ENCODE measurements around the gene MAPKBP1.
"Not testable (repeated sequence)": the region's sequence is repeated elsewhere in the genome, so short reads cannot be mapped to it uniquely, and the experiment has no call there.

Gene MAPKBP1, protein sequence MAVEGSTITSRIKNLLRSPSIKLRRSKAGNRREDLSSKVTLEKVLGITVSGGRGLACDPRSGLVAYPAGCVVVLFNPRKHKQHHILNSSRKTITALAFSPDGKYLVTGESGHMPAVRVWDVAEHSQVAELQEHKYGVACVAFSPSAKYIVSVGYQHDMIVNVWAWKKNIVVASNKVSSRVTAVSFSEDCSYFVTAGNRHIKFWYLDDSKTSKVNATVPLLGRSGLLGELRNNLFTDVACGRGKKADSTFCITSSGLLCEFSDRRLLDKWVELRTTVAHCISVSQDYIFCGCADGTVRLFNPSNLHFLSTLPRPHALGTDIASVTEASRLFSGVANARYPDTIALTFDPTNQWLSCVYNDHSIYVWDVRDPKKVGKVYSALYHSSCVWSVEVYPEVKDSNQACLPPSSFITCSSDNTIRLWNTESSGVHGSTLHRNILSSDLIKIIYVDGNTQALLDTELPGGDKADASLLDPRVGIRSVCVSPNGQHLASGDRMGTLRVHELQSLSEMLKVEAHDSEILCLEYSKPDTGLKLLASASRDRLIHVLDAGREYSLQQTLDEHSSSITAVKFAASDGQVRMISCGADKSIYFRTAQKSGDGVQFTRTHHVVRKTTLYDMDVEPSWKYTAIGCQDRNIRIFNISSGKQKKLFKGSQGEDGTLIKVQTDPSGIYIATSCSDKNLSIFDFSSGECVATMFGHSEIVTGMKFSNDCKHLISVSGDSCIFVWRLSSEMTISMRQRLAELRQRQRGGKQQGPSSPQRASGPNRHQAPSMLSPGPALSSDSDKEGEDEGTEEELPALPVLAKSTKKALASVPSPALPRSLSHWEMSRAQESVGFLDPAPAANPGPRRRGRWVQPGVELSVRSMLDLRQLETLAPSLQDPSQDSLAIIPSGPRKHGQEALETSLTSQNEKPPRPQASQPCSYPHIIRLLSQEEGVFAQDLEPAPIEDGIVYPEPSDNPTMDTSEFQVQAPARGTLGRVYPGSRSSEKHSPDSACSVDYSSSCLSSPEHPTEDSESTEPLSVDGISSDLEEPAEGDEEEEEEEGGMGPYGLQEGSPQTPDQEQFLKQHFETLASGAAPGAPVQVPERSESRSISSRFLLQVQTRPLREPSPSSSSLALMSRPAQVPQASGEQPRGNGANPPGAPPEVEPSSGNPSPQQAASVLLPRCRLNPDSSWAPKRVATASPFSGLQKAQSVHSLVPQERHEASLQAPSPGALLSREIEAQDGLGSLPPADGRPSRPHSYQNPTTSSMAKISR (N-terminal part only)

DNA sequence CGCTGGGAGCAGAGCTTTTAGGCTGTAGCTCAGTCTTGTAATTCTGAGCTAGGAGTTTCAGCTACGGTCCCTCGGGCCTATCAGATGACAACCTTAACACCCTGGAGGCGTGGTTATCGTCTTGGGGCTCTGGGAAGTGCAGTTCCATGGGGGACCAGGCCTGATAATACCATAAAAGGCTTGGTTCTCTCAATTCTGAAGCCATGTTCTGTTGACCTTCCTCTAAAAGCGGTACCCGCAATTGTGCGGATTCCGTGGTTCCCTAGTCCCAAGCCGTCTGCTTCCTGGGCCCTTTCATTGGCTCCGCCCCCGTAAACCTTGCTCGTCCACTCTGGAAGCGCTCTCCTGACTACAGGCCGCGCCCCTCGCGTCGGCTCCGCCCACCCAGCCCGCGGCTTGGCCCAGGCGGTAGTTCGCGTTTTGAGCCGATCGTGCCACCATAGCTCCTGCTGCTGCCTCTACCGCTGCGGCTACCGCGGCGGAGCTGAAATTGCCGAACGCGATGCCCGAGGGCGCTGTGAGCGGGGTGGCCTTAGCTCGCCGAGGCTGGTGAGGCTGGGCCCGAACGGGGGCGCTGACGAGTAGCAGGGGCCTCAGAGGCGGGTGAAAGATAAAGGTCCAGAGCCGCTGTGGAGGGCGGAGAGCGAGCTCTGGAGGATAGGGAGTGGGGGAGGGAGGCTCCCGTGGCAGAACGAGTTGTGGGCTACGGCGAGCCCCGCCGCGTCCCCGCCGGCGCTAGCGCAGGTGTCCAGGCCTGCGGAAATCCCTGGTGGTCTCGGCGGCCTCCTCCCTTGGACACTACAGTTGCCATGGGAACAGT is at the start of gene MAPKBP1:
TSS of gene MAPKBP1 (plus strand) at position 423 of the 820 bp plus-strand sequence. CDS start 792 bp downstream, outside the sequence.
- FAIRE-seq (peak; percentile 91), DNase-seq (ENCODE audit: low spot score) (peak; percentile 98)

DNA sequence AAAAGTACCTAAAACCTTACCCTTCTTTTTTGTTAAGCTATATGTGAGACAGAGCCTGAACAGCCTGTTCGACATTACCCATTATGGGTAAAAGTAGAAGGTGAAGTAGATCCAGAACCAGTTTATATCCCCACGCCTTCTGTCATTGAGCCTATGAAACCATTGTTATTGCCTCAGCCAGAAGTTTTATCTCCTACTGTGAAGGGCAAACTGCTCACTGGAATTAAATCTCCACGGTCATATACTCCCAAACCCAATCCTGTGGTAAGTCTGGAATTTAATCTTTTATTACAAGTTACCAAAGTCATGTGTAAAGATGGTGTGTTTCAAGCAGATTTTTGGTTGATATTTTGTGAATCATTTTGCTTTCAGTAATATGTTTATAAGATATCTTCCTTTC is 47.1 kb upstream of the MAPKBP1 start:
- FAIRE-seq (no peak), DNase-seq (ENCODE audit: low spot score) (no peak)

DNA sequence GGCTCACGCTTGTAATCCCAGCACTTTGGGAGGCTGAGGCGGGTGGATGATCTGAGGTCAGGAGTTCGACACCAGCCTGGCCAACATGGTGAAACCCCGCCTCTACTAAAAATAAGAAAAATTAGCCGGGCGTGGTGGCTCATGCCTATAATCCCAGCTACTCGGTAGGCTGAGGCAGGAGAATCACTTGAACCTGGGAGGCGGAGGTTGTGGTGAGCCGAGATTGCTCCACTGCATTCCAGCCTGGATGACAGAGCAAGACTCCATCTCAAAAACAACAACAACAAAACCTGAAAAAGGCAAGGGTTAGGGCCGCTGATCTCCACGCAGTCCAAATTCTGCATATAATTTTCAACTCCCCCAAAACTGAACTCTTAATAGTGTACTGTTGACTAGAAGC is 46.2 kb upstream of the MAPKBP1 start:
- not testable (repeated sequence) for DNase-seq (ENCODE audit: low spot score); FAIRE-seq

DNA sequence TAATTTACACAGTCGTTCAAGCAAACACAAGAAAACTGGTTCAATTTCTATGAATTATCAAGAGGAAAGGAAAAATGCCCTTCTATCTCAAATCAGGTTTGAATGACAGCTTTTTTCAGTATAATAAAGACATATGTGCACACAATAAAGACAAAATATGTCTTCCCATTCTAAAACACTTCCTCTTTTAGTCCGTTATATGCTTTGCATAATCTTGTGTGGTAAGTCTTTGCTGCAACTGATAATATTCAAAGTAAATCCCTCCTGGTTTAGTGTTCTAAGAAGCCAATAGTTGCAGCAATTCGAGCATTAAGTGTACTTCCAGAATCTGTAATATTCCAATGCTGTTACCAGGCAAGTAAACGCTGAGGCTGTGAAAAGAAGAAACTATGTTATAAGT is 43.7 kb upstream of the MAPKBP1 start:
- FAIRE-seq (no peak), DNase-seq (ENCODE audit: low spot score) (no peak)

DNA sequence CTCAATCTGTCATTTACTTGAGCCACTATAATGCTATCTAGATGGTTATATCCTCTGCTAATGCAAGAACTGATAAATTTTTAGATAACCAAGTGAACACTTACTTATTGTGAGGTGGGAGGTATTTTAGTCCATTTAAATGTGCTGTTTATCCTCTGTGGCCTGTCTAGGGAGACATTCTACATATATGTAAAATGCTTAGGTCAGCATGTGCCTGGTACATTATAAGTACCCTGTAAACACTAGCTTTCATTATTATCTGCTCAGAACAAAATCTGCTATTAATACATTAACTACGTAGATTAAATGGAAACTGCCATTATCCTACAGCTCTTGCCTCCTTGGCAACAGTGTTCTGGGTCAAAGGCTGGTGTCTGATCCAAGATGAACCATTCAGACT is 41.8 kb upstream of the MAPKBP1 start:
- no peak for DNase-seq (ENCODE audit: low spot score)
- no peak for FAIRE-seq

DNA sequence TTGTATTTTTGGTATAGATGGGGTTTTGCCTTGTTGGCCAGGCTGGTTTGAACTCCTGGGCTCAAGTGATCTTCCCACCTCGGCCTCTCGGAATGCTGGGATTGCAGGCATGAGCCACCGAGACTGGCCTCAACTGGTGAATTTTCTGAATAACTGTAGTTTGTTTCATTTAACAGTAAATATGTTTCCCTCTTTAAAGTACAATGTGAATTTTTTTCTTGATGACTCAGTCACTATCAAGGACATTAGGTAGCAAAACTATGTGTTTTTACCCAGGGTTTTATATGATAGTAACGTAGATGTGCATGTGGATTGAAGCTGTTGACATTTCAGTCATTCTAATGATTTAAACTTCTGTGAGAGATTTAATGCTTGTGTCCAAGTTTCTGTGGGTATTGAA is 40.2 kb upstream of the MAPKBP1 start:
- DNase-seq (ENCODE audit: low spot score) = no peak
- FAIRE-seq = no peak

DNA sequence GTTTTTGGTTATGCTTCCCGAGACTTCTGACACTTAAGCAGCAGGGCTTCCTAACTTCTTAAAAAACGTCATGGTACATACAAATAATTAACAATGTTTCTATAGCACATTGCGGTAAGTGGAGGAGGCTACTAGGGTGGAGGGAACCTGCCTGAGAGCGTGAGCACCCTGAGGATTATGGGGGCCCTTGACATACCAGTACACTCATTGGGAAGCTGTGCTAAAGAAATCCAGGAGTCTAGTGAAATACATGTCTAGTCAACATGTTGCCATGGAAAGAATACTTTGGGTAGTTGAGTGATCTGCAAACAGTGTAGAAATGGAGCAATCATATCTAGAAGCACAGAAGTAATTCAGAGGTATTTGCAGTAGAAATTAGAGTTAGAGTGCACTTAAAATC is 39.2 kb upstream of the MAPKBP1 start:
- DNase-seq (ENCODE audit: low spot score) (no peak), FAIRE-seq (no peak)

DNA sequence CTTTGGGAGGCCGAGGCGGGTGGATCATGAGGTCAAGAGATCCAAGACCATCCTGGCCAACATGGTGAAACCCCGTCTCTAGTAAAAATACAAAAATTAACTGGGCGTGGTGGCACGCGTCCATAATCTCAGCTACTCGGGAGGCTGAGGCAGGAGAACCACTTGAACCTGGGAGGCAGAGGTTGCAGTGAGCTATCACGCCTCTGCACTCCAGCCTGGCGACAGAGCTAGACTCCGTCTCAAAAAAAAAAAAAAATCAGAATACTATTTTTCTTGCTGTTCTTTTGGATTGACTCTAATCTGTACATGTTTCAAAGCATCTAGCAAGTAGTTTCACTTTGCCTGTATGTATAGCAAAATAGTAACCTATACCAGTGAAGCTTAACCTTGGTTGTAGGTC is 38.8 kb upstream of the MAPKBP1 start:
- DNase-seq (ENCODE audit: low spot score); FAIRE-seq: not testable (repeated sequence)

DNA sequence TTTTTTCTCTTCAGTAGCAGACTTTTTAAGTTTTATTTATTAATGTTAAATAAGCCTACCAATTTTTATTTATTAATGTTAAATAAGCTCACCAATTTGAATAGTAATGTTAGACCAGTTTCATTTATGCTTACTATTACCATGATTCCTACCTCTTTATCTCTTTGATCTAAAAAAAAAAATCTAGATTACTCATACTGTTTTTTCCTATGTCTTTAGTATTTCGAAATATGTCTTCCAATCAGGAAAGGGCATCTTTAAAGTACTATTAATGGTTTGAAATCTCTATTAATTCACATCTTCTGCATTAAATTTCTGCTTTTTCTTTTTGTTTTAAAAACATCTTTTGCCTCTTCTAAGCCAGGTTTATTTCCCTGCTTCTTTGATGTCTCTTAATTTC is 27.5 kb upstream of the MAPKBP1 start:
- no peak for FAIRE-seq

DNA sequence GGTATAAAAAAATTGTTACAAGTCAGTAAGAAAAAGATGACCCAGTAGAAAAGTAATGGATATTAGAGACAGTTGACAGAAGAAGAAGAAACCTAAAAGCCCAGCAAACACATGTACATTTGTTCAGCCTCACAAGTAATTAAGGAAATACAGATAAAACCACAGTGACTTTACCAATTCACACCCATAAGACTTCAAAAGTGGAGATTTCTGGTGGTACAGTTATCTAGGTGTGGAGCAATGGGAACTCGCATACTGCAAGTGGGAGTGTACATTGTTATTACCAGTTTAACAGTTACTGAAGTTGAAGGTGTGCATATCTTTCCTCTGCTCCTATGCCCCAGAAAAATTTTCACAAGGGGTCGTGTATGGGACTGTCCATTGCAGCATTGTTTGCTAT is 18.1 kb upstream of the MAPKBP1 start:
- DNase-seq (ENCODE audit: low spot score) (no peak), FAIRE-seq (no peak)

More for the DNA sequence above, 27.5 kb upstream of the MAPKBP1 start:
- no peak for DNase-seq (ENCODE audit: low spot score)

DNA sequence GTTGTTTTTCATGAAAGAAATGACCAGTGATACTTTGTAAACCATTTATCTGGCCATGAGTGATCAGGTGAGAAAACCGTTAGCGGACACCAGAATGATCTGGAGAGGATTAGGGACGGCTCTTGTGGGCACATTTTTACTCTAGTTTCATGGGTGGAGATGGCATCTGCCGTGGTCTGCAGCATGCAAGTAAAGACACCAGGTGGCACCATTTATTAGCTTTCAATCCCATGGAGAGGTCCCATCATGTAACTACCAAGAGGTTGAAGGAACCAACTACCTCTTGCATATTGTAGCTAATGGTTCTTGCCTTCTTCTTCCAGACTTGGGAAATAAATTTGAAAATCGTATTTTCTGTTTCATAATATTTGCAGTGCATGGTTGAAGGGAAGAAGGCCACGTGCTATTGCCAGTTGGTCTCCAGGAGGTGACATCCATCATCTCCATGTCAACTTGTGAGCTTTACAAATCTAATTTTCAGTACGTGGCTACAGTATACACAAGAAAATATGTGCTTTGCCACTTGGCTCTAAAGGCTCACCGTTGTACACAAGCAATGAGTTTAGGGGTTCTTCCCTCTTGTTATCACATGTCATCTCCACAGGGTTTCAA is 1.5 kb upstream of the MAPKBP1 start:
- no peak for FAIRE-seq
- DNase-seq (ENCODE audit: low spot score) = peak; percentile 49

DNA sequence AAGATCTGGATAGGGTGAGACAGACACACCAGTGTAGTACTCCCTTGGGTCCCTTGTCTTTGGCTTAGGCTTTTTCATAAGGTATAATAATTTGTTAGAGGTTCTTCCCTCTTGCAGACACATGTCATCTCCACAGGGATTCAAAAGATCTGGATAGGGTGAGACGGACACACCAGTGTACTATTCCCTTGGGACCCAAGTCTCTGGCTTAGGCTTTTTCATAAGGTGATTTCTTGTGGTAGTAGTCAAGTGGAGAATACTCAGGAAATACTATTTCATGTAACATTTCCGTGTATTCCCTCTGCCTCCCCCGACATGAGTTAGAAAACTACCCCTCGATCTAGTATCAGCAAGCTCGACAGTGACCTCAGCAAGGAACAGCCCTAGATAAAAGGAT is 954 bp upstream of the MAPKBP1 start:
- DNase-seq (ENCODE audit: low spot score) = no peak
- no peak for FAIRE-seq

DNA sequence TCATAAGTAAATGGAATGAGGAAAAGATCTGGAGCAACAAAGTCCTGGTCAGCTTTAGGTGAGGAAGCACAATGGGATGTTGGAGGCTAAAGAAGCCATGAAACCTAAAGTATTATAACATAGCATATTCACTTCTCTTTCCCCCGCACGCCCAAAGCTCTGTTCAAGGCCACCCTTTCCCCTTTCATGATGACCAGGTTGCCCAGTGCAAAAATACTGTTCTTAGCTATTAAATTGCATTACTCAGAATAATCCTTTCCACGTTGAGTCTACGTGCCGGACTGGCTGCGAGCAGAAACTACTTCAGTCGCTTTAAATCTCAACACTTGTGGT is 589 bp upstream of the MAPKBP1 start:
- FAIRE-seq = no peak

DNA sequence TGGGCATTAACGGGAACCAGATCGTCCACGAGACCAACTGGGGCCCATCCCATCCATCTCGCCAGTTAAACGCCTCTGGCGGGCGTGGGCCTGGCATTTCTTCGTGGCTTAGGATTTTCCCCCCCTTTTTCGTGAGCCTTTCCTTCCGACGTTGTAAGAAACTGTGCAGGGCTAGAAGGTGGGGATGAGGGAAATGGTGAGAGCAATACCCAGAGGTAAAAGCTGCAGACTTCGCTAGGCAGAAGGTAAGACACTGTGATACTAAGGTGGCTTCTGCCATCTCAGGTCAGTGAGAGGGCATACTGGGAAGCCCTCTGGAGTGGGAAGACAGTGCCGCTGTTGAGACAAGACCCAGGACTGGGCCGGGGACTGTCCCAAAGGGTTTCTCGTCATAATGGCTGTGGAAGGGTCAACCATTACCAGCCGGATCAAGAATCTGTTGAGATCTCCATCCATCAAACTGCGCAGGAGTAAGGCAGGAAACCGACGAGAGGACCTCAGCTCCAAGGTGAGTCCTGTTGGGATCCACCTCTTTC is 666 bp downstream of the MAPKBP1 start:
- DNase-seq (ENCODE audit: low spot score) = no peak
- FAIRE-seq = no peak

More for the DNA sequence above, 589 bp upstream of the MAPKBP1 start:
- DNase-seq (ENCODE audit: low spot score) = no peak

DNA sequence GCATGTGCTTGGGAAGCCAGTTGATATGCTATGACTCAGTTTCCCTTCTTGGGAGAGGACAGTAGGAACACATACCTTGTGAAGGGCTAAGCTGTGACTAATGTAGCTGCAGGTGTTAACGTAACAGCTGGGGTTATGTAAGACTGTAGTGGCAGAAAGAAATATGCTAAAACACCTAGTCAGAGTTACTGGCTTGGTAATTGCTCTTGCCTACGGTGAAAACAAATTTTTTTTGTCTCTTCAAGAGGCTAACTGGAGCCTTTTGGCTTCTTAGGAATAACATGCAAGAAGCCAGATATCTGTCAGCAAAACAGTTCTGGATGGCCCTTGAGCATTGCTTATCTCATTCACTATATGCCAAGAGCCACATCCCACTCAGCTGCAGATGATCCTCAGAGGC is 1.4 kb downstream of the MAPKBP1 start:
- FAIRE-seq = no peak
- DNase-seq (ENCODE audit: low spot score) = no peak

DNA sequence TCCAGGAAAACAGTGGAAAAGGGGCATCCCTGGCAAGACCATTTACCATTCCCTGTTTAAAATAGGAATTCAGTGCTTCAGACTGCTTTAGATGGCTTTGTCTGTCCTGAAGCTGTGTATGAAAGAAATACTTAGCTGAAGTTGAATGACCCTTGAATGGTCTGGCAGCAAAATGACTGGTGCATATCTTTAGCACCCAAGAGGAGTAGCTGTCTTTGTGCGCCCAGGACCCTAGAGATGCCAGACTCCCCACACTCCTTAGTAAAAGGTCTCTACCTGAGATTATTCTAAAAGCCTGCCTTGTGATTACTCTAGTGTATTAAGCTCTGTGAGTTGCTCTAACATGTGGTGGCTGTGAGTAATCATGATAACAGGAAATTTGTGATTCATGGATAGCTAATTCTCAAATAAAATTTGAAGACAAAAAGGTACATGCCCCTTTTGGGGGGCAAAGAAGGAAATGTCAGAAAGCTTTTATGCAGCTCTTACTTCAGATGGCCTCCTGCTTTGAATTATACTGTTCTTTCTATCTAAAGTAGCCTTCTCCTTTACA is 3.2 kb downstream of the MAPKBP1 start:
- no peak for FAIRE-seq
- no peak for DNase-seq (ENCODE audit: low spot score)

DNA sequence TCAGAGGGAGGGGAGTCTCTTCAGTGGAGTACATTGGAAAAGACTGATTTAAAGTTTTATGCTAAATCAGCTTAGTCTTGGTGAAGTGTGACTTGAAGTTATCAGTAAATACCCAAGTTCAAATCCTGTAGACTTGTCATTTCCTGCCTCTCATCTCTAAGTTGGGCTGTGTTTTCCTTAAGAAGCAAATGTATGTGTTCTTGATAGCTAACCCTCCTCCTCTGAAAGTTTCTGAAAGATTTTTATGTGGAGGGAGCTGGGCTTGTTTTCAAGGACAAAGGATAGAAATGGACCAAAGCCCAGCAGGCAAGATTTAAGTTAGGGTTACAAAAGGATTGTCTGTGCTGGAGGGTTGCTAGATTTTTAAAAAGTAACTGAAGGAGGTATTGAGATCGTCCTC is 4.2 kb downstream of the MAPKBP1 start:
- FAIRE-seq (no peak), DNase-seq (ENCODE audit: low spot score) (no peak)

DNA sequence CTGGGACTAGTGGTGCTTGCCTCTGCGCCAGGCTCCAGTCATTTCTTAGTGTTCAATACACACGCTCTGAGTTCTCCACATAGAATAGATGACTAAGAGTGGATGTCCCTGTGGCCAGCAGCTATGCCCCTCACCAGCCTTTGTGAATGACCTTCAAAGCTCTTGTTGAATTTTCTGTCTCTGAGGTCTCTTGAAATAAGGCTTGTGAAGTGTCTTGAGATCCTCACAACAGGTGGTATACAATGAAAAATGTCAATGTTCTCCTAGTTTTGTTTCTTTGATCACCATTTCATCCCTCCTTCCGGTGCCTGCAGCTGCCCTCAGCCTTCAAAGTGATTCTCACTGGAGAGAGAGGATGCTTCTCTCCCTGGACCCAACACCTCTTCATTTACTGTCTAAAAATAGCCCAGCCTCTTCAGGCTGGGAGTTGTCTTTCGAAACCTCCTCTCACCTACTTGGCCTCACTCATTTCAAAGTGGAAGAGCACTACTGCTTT is 5.4 kb downstream of the MAPKBP1 start:
- no peak for DNase-seq (ENCODE audit: low spot score)
- no peak for FAIRE-seq

DNA sequence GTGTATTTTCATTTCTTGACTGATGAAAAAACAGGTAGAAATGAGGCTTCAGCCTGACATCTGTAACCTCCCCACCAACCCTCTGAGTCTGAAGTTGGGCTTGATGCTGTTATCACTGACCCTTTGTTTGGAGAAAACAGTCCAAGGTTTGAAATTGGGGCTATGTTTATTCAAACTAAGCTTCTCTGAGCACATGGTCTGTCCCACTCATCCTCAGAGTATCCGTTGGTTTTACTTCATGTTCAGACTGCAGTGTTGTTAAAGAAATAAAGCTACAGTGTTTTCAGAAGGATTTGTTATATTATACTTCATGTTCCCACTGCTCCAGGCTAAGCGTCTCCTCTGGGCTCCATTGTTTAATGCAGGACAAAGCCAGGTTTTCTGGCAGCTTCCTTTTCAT is 6.0 kb downstream of the MAPKBP1 start:
- no peak for DNase-seq (ENCODE audit: low spot score)
- FAIRE-seq = no peak

DNA sequence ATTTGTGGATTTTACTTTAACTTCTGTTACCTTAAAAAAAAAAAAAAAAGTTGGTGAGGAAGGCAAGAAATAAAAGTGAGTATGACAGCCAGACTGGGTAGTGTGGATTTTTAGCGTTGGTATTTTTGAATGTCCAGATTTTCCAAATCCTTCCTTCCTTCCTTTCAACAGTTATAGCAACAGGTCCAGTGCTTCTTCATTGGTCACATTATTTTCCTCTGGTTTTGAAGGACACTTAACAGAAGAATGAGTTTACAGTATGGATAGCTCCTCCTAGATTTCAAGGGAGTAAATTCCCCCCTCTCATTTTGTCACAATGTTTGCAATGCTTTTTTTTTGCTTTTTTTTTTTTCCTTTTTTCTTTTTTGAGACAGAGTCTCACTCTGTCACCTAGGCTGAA is 6.4 kb downstream of the MAPKBP1 start:
- DNase-seq (ENCODE audit: low spot score) (no peak), FAIRE-seq (no peak)

Data from urothelium cell line (cell line).